KOPT-K1 (cell line): Measurements from ENCODE around the gene FAM124B.

ENCODE experiments used
- H3K27ac ChIP-seq: fragments of 200-600 bp; sonication (generic); 2 replicates; pipeline ENCODE4 v1.5.1; 2016; ENCODE audit warnings: antibody characterized with exemption, mild to moderate bottlenecking, low read depth, low read length; ENCODE audit not compliant: poor library complexity, severe bottlenecking
- H3K36me3 ChIP-seq: fragments of 200-600 bp; sonication (generic); 2 replicates; pipeline ENCODE4 v1.5.1; 2017; ENCODE audit warnings: antibody characterized with exemption, mild to moderate bottlenecking, low read length, moderate library complexity; ENCODE audit not compliant: insufficient read depth
- H3K9me3 ChIP-seq: fragments of 200-600 bp; sonication (generic); 2 replicates; pipeline ENCODE4 v1.5.1; 2017; ENCODE audit warnings: antibody characterized with exemption, low read length, mild to moderate bottlenecking; ENCODE audit not compliant: insufficient read depth, poor library complexity, severe bottlenecking

The FAM124B gene

GRCh38 chr2:224427471-224427870 lies 25.6 kb upstream of the FAM124B start:
- peaks cover 14% of the 10 kb centered on the region for H3K9me3 ChIP-seq
- H3K36me3 ChIP-seq, result no peaks in the 10 kb centered on the region
- H3K27ac ChIP-seq, result no peak overlapping the region

GRCh38 chr2:224426656-224427055 lies 24.7 kb upstream of the FAM124B start:
- Histone ChIP-seq H3K9me3 (peaks cover 14% of the 10 kb centered on the region), H3K27ac (no peak overlapping the region), H3K36me3 (no peaks in the 10 kb centered on the region)

GRCh38 chr2:224421065-224421464 lies 19.2 kb upstream of the FAM124B start:
- Histone ChIP-seq H3K36me3 (no peaks in the 10 kb centered on the region), H3K9me3 (no peaks in the 10 kb centered on the region), H3K27ac (no peak overlapping the region)

- no peak overlapping the region for H3K27ac ChIP-seq
- H3K9me3 ChIP-seq, result no peaks in the 10 kb centered on the region
- no peaks in the 10 kb centered on the region for H3K36me3 ChIP-seq
Observed at GRCh38 chr2:224417947-224418346, 16.0 kb upstream of the FAM124B start.

- no peaks in the 10 kb centered on the region for H3K9me3 ChIP-seq
- H3K36me3 ChIP-seq, result no peaks in the 10 kb centered on the region
- H3K27ac ChIP-seq, result no peak overlapping the region
Observed at GRCh38 chr2:224417361-224417729, 15.4 kb upstream of the FAM124B start.

- Histone ChIP-seq H3K27ac (no peak overlapping the region), H3K9me3 (no peaks in the 10 kb centered on the region), H3K36me3 (no peaks in the 10 kb centered on the region)
Observed at GRCh38 chr2:224416656-224417360, 14.9 kb upstream of the FAM124B start.

- H3K36me3 ChIP-seq, result no peaks in the 10 kb centered on the region
- H3K9me3 ChIP-seq, result no peaks in the 10 kb centered on the region
- no peak overlapping the region for H3K27ac ChIP-seq
Observed at GRCh38 chr2:224413381-224413780, 11.5 kb upstream of the FAM124B start.

- Histone ChIP-seq H3K36me3 (no peaks in the 10 kb centered on the region), H3K27ac (no peak overlapping the region), H3K9me3 (no peaks in the 10 kb centered on the region)
Observed at GRCh38 chr2:224412141-224413015, 10.5 kb upstream of the FAM124B start.

- no peaks in the 10 kb centered on the region for H3K36me3 ChIP-seq
- no peak overlapping the region for H3K27ac ChIP-seq
- peaks cover 5% of the 10 kb centered on the region for H3K9me3 ChIP-seq
Observed at GRCh38 chr2:224410946-224411561, 9.1 kb upstream of the FAM124B start.

- Histone ChIP-seq H3K9me3 (peaks cover 11% of the 10 kb centered on the region), H3K27ac (no peak overlapping the region), H3K36me3 (no peaks in the 10 kb centered on the region)
Observed at GRCh38 chr2:224408676-224409075, 6.8 kb upstream of the FAM124B start.

GRCh38 chr2:224407241-224407701 lies 5.4 kb upstream of the FAM124B start:
- H3K36me3 ChIP-seq, result no peaks in the 10 kb centered on the region
- peaks cover 11% of the 10 kb centered on the region for H3K9me3 ChIP-seq
- H3K27ac ChIP-seq, result no peak overlapping the region

GRCh38 chr2:224405841-224406370 lies 4.0 kb upstream of the FAM124B start:
- H3K36me3 ChIP-seq, result no peaks in the 10 kb centered on the region
- H3K9me3 ChIP-seq, result peaks cover 11% of the 10 kb centered on the region
- no peak overlapping the region for H3K27ac ChIP-seq

- H3K36me3 ChIP-seq, result no peaks in the 10 kb centered on the region
- H3K27ac ChIP-seq, result no peak overlapping the region
- peaks cover 11% of the 10 kb centered on the region for H3K9me3 ChIP-seq
Observed at GRCh38 chr2:224405412-224405811, 3.5 kb upstream of the FAM124B start.

GRCh38 chr2:224404796-224405195 lies 2.9 kb upstream of the FAM124B start:
- peaks cover 11% of the 10 kb centered on the region for H3K9me3 ChIP-seq
- H3K27ac ChIP-seq, result no peak overlapping the region
- no peaks in the 10 kb centered on the region for H3K36me3 ChIP-seq

GRCh38 chr2:224403657-224404056 lies 1.8 kb upstream of the FAM124B start:
- Histone ChIP-seq H3K27ac (no peak overlapping the region), H3K36me3 (no peaks in the 10 kb centered on the region), H3K9me3 (peaks cover 11% of the 10 kb centered on the region)
